HepG2 (cell line): Measurements from ENCODE around the gene TSPAN31. TPM values are rescaled to one million over a fixed set of nuclear protein-coding genes. Genes with fewer than 3 reads are reported as not detected.

ENCODE experiments used
- ATAC-seq: fragments of 200-7000 bp; cut with Tn5 transposase; 3 replicates; pipeline ENCODE4 v1.9.1; 2020; ENCODE audit warnings: mild to moderate bottlenecking, moderate library complexity
- BruUV-seq: library from RNA; stranded (reverse); fragments of 400-500 nt; replicated peaks from 2 replicates; lab custom pipeline; 2021; lab: Mats Ljungman, UMichigan
- CTCF ChIA-PET: fragments of 300-600 bp; formaldehyde crosslinking; extraction: SDS; loops from one replicate; lab custom pipeline; 2021; ENCODE audit warnings: low total read pairs, inconsistent platforms, low intra/inter-chr PET ratio; lab: Yijun Ruan, JAX
- POLR2A ChIA-PET: fragments of 350-600 bp; sonication (Branson Sonifier 250); formaldehyde crosslinking; loops from one replicate; lab custom pipeline; 2020; ENCODE audit warnings: antibody characterized with exemption, inconsistent platforms; lab: Yijun Ruan, JAX
- DNase-seq: peaks from one replicate; pipeline ENCODE4 v3.0.0-alpha.2; 2015; ENCODE audit warnings: low spot score
- FAIRE-seq: peaks from 3 replicates; lab custom pipeline; 2011; peaks lifted over from hg19 to GRCh38; lab: Jason Lieb, UNC
- H2AFZ ChIP-seq: one replicate; pipeline ENCODE4 v1.6.1; 2011; ENCODE audit warnings: low read length, inconsistent platforms
- H3K27ac ChIP-seq: fragments of 300-600 bp; 3 replicates; pipeline ENCODE4 v1.8.0; 2011; ENCODE audit warnings: mixed run types, mild to moderate bottlenecking, mixed read lengths, low read length, inconsistent platforms; ENCODE audit not compliant: insufficient read depth; ENCODE audit errors: extremely low read length
- H3K27me3 ChIP-seq, 2 experiments: fragments of 200-600 bp in 1 of 2; 2 replicates in 1 of 2; 3 replicates in 1 of 2; pipeline versions ENCODE4 v1.6.0 to v1.8.0; 2011; ENCODE audit warnings: low read length in 2 of 2, mild to moderate bottlenecking in 2 of 2, moderate library complexity in 2 of 2, inconsistent platforms in 1 of 2; ENCODE audit not compliant: insufficient read depth in 2 of 2, control insufficient read depth in 1 of 2
- H3K36me3 ChIP-seq, 2 experiments: fragments of 200-600 bp in 1 of 2; replicated peaks in 1 of 2; 2 replicates in 1 of 2; 3 replicates in 1 of 2; pipeline versions ENCODE4 v1.5.1 to v1.8.0; 2011; ENCODE audit warnings: low read length in 2 of 2, inconsistent platforms in 1 of 2; ENCODE audit not compliant: insufficient read depth in 2 of 2, control insufficient read depth in 1 of 2
- H3K4me1 ChIP-seq: 2 replicates; pipeline ENCODE4 v1.5.1; 2012; ENCODE audit warnings: low read length, inconsistent platforms; ENCODE audit not compliant: insufficient read depth
- H3K4me2 ChIP-seq: 2 replicates; pipeline ENCODE4 v1.6.0; 2011; ENCODE audit warnings: low read depth, low read length, inconsistent platforms
- H3K4me3 ChIP-seq, 3 experiments: fragments of 200-600 bp in 1 of 3; sonication (generic), shearing (Covaris generic) in 1 of 3; replicated peaks in 1 of 3; 2 replicates each; pipeline ENCODE4 v1.5.1; 2011 to 2016; ENCODE audit warnings: low read length in 3 of 3, inconsistent platforms in 2 of 3, low read depth in 2 of 3, mild to moderate bottlenecking in 2 of 3, control low read depth in 1 of 3, mixed read lengths in 1 of 3; ENCODE audit not compliant: insufficient read depth in 1 of 3
- H3K79me2 ChIP-seq: one replicate; pipeline ENCODE4 v1.6.1; 2011; ENCODE audit warnings: low read length, inconsistent platforms; ENCODE audit not compliant: insufficient read depth
- H3K9ac ChIP-seq: 2 replicates; pipeline ENCODE4 v1.6.0; 2011; ENCODE audit warnings: mild to moderate bottlenecking, low read depth, low read length, inconsistent platforms; ENCODE audit not compliant: insufficient read depth
- H3K9me3 ChIP-seq: 2 replicates; pipeline ENCODE4 v1.5.1; 2012; ENCODE audit warnings: mild to moderate bottlenecking, low read length
- H4K20me1 ChIP-seq: 2 replicates; pipeline ENCODE4 v1.6.0; 2011; ENCODE audit warnings: inconsistent platforms, mild to moderate bottlenecking, low read length, moderate library complexity; ENCODE audit not compliant: insufficient read depth
- ADNP ChIP-seq: sonication (generic); formaldehyde crosslinking; IDR thresholded peaks from 2 replicates; pipeline ENCODE4 v1.4.0; 2020; ENCODE audit warnings: missing genetic modification reagents
- AKAP8 ChIP-seq: sonication (generic); formaldehyde crosslinking; IDR thresholded peaks from 2 replicates; pipeline ENCODE4 v1.5.1; 2020; ENCODE audit warnings: mild to moderate bottlenecking, missing genetic modification reagents
- CEBPB ChIP-seq: IDR thresholded peaks from 2 replicates; pipeline ENCODE4 v1.6.1; 2011; ENCODE audit warnings: low read depth, low read length, improper control_type of control experiment, borderline replicate concordance
- ELF3 ChIP-seq: IDR thresholded peaks from 2 replicates; pipeline ENCODE4 v1.6.1; 2016; ENCODE audit warnings: missing genetic modification reagents, missing compliant biosample characterization
- HNF4A ChIP-seq: sonication (generic); formaldehyde crosslinking; IDR thresholded peaks from 2 replicates; pipeline ENCODE4 v1.4.0; 2020; ENCODE audit warnings: missing genetic modification reagents
- HNF4G ChIP-seq, 2 experiments: sonication (generic) in 1 of 2; formaldehyde crosslinking in 1 of 2; IDR thresholded peaks; 2 replicates each; pipeline versions ENCODE4 v1.4.0 to v1.6.1; 2011 to 2020; ENCODE audit warnings: borderline replicate concordance in 2 of 2, low read depth in 2 of 2, mild to moderate bottlenecking in 2 of 2, low read length in 1 of 2, missing genetic modification reagents in 1 of 2, moderate library complexity in 1 of 2
- KDM1A ChIP-seq: IDR thresholded peaks from 2 replicates; pipeline ENCODE4 v1.6.1; 2016; ENCODE audit warnings: missing compliant biosample characterization
- RCOR2 ChIP-seq: IDR thresholded peaks from 2 replicates; pipeline ENCODE4 v1.6.1; 2016; ENCODE audit warnings: missing biosample characterization, missing genetic modification reagents
- SIN3A ChIP-seq: IDR thresholded peaks from 2 replicates; pipeline ENCODE4 v1.6.1; 2011; ENCODE audit warnings: low read depth, mild to moderate bottlenecking, control low read depth, low read length, borderline replicate concordance
- SYNCRIP ChIP-seq: fragments of 200-400 bp; formaldehyde crosslinking; IDR thresholded peaks from 2 replicates; pipeline ENCODE4 v1.6.1; 2018; ENCODE audit warnings: mild to moderate bottlenecking, low read depth, low read length; ENCODE audit not compliant: insufficient read depth
- ZFP36 ChIP-seq: fragments of 150-350 bp; IDR thresholded peaks from 2 replicates; pipeline ENCODE4 v1.6.1; 2018; ENCODE audit warnings: borderline replicate concordance, low read length, low read depth; ENCODE audit not compliant: partially characterized antibody
- ZMYM2 ChIP-seq: sonication (generic); formaldehyde crosslinking; IDR thresholded peaks from 2 replicates; pipeline ENCODE4 v1.8.0; 2022; ENCODE audit warnings: mild to moderate bottlenecking, missing genetic modification reagents
- ZMYM3 ChIP-seq: sonication (generic); formaldehyde crosslinking; IDR thresholded peaks from 2 replicates; pipeline ENCODE4 v1.5.1; 2020; ENCODE audit warnings: mild to moderate bottlenecking, missing genetic modification reagents
- ZNF629 ChIP-seq: sonication (generic); formaldehyde crosslinking; conservative IDR thresholded peaks from 2 replicates; pipeline ENCODE4 v1.5.0; 2020; ENCODE audit warnings: missing genetic modification reagents
- ZNF788 ChIP-seq: sonication (generic); formaldehyde crosslinking; IDR thresholded peaks from 2 replicates; pipeline ENCODE4 v1.5.0; 2020; ENCODE audit warnings: mild to moderate bottlenecking, missing genetic modification reagents, borderline replicate concordance
- WGBS: methylation state at CpG from one replicate; pipeline ENCODE4 v1.1.6; 2017; ENCODE audit warnings: low lambda C conversion rate; 5-methylcytosine and 5-hydroxymethylcytosine counted together
- in situ Hi-C: cut with HindIII; loops from 2 replicates; pipeline ENCODE4 v1.10.0; 2017; ENCODE audit warnings: low pct_unique_long_range_greater_than_20kb; ENCODE audit not compliant: extremely low pct_ligation_motif_present
- intact Hi-C: fragments of 100-400 bp; cut with micrococcal nuclease; formaldehyde crosslinking; loops from one replicate; pipeline ENCODE4 v1.10.0; 2022; ENCODE audit not compliant: unreplicated experiment
- polyA plus RNA-seq, 8 experiments: library from polyadenylated mRNA; depleted of rRNA in 3 of 8; stranded (reverse) in 7 of 8; unstranded in 1 of 8; fragments of >200 nt; fragmentation: Illumina TruSeq in 4 of 8; extraction: Trizol in 4 of 8; gene quantifications; 2 replicates each; pipeline versions ENCODE4 v1.2.1 to v1.2.3, GENCODE V29; 2011 to 2016; ENCODE audit warnings: low read depth in 4 of 8, missing spikeins in 1 of 8, mixed read lengths in 1 of 8; ENCODE audit not compliant: insufficient read depth in 1 of 8
- total RNA-seq, 5 experiments: library from RNA; depleted of rRNA; stranded (reverse); fragments of >200 nt; fragmentation: Illumina TruSeq; extraction: Trizol; gene quantifications; 2 replicates each; pipeline ENCODE4 v1.2.3, GENCODE V29; 2016; ENCODE audit warnings: low read depth in 1 of 5
- TF ChIP-seq, protein P1 (sequence below): sonication (generic); formaldehyde crosslinking; conservative IDR thresholded peaks from 2 replicates; pipeline ENCODE4 v1.4.0; 2020; ENCODE audit warnings: mild to moderate bottlenecking, missing genetic modification reagents, moderate library complexity

Gene TSPAN31
- total and polyA plus RNA-seq, 2 of the 13 experiments (the other 11 are each of a cell fraction or from before 2014, with no cell fraction given), result 10.4 to 24.6 TPM

DNA sequence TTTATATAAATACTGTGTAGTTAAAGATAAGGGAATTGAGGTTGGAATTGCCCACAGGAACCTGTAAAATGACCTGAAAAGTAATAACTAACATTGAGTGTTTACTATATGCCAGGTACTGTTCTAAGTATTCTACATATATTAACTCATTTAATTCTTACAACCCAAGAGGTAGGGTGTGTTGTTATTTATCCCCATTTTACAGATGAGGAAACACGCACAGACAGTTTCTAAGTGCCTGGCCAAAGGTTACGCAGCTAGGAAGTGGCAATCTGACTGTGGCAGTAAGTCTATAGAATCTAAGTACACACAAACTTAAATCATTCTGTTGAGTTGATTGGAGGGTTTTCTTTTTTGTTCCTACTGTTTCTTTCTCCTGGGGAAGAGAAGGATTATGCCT is 1.1 kb upstream of the TSPAN31 start:
- Histone ChIP-seq H3K9me3 (no peaks in the 10 kb centered on the region), H3K36me3 (peaks cover 1 to 26% of the 10 kb centered on the region in 2 experiments; a peak in 3 of 5 replicates), H3K27ac (peak overlapping the region; percentile 94), H4K20me1 (no peaks in the 10 kb centered on the region), H3K4me2 (peak overlapping the region; percentile 96), H3K9ac (peak overlapping the region; percentile 94), H3K27me3 (peaks cover 3 to 21% of the 10 kb centered on the region in 2 experiments; a peak in 3 of 5 replicates), H2AFZ (no peak overlapping the region), H3K79me2 (peaks cover 10% of the 10 kb centered on the region), H3K4me3 (peak overlapping the region; percentile 63 to 80 (median 71); a peak in 5 of 6 replicates), H3K4me1 (peaks cover 44% of the 10 kb centered on the region)
- ChIA-PET POLR2A (interaction anchor here (2.2 to 2.6 kb wide), 4 partner anchors 8 to 28 kb away, joined by 8 to 29 read pairs (median 18); partner anchors contain the start of genes EEF1AKMT3 and METTL1), CTCF (no interaction called here)
- no peak for TF ChIP-seq ZNF788 (CRISPR knock-in tag)
- peak; percentile 28; the same call in 1 of the 2 replicates for TF ChIP-seq ZMYM2
- peak; percentile 4; the same call in 1 of the 2 replicates for TF ChIP-seq ELF3 (CRISPR knock-in tag)
- peak; percentile 66; the same call in 1 of the 2 replicates for TF ChIP-seq ZMYM3 (CRISPR knock-in tag)
- TF ChIP-seq SYNCRIP, result no peak
- TF ChIP-seq ZNF629 (CRISPR knock-in tag), result peak; percentile 95
- TF ChIP-seq ZFP36, result no peak
- TF ChIP-seq SIN3A, result 0 out of 2 replicates have a peak, but pooled peaks have one; percentile 16
- 0 out of 2 replicates have a peak, but pooled peaks have one; percentile 61 for TF ChIP-seq KDM1A (CRISPR knock-in tag)
- TF ChIP-seq ADNP (CRISPR knock-in tag), result 0 out of 2 replicates have a peak, but pooled peaks have one; percentile 36
- TF ChIP-seq HNF4A (CRISPR knock-in tag), result peak; percentile 48
- TF ChIP-seq, protein P1, sequence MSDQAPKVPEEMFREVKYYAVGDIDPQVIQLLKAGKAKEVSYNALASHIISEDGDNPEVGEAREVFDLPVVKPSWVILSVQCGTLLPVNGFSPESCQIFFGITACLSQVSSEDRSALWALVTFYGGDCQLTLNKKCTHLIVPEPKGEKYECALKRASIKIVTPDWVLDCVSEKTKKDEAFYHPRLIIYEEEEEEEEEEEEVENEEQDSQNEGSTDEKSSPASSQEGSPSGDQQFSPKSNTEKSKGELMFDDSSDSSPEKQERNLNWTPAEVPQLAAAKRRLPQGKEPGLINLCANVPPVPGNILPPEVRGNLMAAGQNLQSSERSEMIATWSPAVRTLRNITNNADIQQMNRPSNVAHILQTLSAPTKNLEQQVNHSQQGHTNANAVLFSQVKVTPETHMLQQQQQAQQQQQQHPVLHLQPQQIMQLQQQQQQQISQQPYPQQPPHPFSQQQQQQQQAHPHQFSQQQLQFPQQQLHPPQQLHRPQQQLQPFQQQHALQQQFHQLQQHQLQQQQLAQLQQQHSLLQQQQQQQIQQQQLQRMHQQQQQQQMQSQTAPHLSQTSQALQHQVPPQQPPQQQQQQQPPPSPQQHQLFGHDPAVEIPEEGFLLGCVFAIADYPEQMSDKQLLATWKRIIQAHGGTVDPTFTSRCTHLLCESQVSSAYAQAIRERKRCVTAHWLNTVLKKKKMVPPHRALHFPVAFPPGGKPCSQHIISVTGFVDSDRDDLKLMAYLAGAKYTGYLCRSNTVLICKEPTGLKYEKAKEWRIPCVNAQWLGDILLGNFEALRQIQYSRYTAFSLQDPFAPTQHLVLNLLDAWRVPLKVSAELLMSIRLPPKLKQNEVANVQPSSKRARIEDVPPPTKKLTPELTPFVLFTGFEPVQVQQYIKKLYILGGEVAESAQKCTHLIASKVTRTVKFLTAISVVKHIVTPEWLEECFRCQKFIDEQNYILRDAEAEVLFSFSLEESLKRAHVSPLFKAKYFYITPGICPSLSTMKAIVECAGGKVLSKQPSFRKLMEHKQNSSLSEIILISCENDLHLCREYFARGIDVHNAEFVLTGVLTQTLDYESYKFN (CRISPR knock-in tag), result no peak
- no peak for TF ChIP-seq CEBPB
- 0 out of 2 replicates have a peak, but pooled peaks have one; percentile 25 for TF ChIP-seq HNF4G (IDR thresholded peaks at IDR 0.05; ENCODE audit: borderline replicate concordance, low read depth, low read length)
- TF ChIP-seq HNF4G (CRISPR knock-in tag; IDR thresholded peaks at IDR 0.05; ENCODE audit: borderline replicate concordance, low read depth), result no peak
- peak; percentile 49; the same call in 1 of the 2 replicates for TF ChIP-seq RCOR2 (CRISPR knock-in tag)
- no peak for TF ChIP-seq AKAP8
- DNase-seq (no peak), FAIRE-seq (no peak), ATAC-seq (no peak)
- in situ Hi-C loops (no loop called here), intact Hi-C loops (loop anchor here (1.0 kb wide), 1 partner anchor 9 kb away; the partner anchor contains the start of gene CDK4)
- no TSS peak for BruUV-seq
- 17% methylated on average over 2 of the region's 2 CpGs for WGBS
